Right cardiac atrium (tissue), 5 donors: ENCODE measurements around the gene TSHZ2. TPM values are rescaled to one million over a fixed set of nuclear protein-coding genes. Genes with fewer than 3 reads are reported as not detected.

Experiments
- ATAC-seq, 2 donors: fragments of 200-7000 bp; cut with Tn5 transposase; one replicate each; pipeline versions ENCODE4 v1.8.0 to v1.9.1; 2020; ENCODE audit warnings: moderate library complexity in 2 of 2, mild to moderate bottlenecking in 1 of 2
- DNase-seq, 3 donors: peaks; one replicate each; pipeline ENCODE4 v3.0.0-alpha.2; 2020
- H3K27ac ChIP-seq: one replicate; pipeline ENCODE4 v1.5.1; 2013; ENCODE audit warnings: mild to moderate bottlenecking, low read length, control low read depth, moderate library complexity
- H3K27me3 ChIP-seq: one replicate; pipeline ENCODE4 v1.6.1; 2013; ENCODE audit not compliant: control insufficient read depth, insufficient read depth
- H3K4me1 ChIP-seq: one replicate; pipeline ENCODE4 v1.6.1; 2013; ENCODE audit warnings: low read length; ENCODE audit not compliant: control insufficient read depth, insufficient read depth
- H3K4me3 ChIP-seq: one replicate; pipeline ENCODE4 v1.5.1; 2013; ENCODE audit warnings: low read length, control low read depth
- H3K9me3 ChIP-seq: one replicate; pipeline ENCODE4 v1.6.1; 2013; ENCODE audit warnings: low read length; ENCODE audit not compliant: control insufficient read depth
- WGBS: extraction: QIAGEN DNeasy Blood & Tissue Kit; methylation state at CpG from one replicate; pipeline ENCODE4 v1.1.7; 2013; 5-methylcytosine and 5-hydroxymethylcytosine counted together
- intact Hi-C, 4 donors: fragments of 100-400 bp; cut with DNase I; formaldehyde crosslinking; loops; one replicate each; pipeline versions ENCODE4 v1.11.0 to v1.14.0; 2022 to 2023
- polyA plus RNA-seq: library from polyadenylated mRNA; stranded (reverse); fragments of 200-250 nt; gene quantifications from one replicate; pipeline ENCODE4 v1.2.3, GENCODE V29; 2013
- total RNA-seq, 4 donors: library from RNA; stranded (reverse); fragmentation: NEBNext Ultra II Directional; extraction: Animal tissue kit (Norgen Biotek cat#: 25700); gene quantifications; one replicate each; pipeline ENCODE4 v1.2.1, GENCODE V29; 2021
- donor health status: healthy with polysubstance abuse.
- donor health status: DM: no; HTN: yes; CAD: no.
- donor health status: DM: no; HTN: no; CAD: no.
- donor health status: DM: no; HTN: yes; CAD: no; lungs with severe emphysema.
- donor health status: DM: yes; HTN: yes; CAD: no.

The TSHZ2 gene
- total and polyA plus RNA-seq, 5 donors = 2.3 to 8.9 (median 6.9) TPM

DNA sequence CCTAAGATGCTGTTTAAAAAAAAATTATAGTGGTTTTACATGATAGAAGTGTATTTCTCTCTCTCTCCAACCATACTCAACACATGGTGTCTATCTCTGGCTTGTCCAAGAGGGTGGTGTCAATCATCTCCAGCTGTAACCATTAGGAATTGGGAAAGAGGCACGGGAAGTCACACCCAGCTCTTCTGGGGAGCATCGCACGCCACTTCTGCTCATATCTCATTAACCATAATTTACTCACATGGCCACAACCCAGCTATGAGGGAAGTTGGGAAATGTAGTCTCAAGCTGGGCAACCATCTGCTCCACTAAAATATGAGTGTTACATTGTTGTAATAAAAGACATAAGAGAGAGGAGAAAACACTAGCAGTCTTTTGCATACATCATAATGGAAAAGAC is 30.4 kb upstream of the TSHZ2 start:
- WGBS = 66% methylated on average over 3 of the region's 3 CpGs

DNA sequence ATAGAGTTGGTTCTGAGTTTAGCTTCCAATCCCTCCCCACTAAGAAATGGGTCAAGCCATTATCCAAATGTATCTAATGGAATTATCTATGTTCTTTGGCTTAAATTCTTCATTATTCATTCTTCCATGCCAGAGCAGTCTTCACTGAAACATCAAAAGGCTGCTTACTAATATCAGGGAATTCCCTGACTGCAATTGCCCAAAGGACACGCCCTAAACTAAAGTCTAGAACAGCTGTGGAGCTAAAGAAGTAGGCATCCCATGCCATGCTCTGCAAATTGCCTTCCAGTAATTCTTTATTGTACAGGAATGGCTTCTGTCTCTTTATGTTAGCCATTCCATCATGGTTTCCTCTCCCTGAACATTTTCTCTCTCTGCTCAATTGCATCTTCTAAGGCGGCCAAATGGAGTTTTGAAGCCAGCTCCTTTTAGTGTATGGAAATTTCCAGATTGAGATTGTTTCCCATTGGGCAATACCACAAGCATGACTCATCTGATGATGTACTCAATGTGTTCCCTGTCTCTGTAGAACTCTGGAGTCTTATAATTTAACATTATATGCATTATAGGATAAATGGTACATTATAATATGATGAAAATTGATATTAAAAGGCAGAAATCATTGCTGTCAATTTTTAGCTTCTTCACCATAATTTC is 28.8 kb upstream of the TSHZ2 start:
- H3K27me3 ChIP-seq = no peaks in the 10 kb centered on the region
- ATAC-seq = no peak
- H3K9me3 ChIP-seq = no peaks in the 10 kb centered on the region
- intact Hi-C loops = no loop called here
- 65% methylated on average over 2 of the region's 2 CpGs for WGBS
- no peak for DNase-seq
- H3K4me3 ChIP-seq = no peak overlapping the region
- H3K4me1 ChIP-seq = no peaks in the 10 kb centered on the region
- no peak overlapping the region for H3K27ac ChIP-seq

More for the DNA sequence above, 30.4 kb upstream of the TSHZ2 start:
- Histone ChIP-seq H3K4me1 (no peaks in the 10 kb centered on the region), H3K9me3 (no peaks in the 10 kb centered on the region), H3K4me3 (no peak overlapping the region), H3K27ac (no peak overlapping the region), H3K27me3 (no peaks in the 10 kb centered on the region)
- ATAC-seq (no peak), DNase-seq (no peak)
- intact Hi-C loops = no loop called here

DNA sequence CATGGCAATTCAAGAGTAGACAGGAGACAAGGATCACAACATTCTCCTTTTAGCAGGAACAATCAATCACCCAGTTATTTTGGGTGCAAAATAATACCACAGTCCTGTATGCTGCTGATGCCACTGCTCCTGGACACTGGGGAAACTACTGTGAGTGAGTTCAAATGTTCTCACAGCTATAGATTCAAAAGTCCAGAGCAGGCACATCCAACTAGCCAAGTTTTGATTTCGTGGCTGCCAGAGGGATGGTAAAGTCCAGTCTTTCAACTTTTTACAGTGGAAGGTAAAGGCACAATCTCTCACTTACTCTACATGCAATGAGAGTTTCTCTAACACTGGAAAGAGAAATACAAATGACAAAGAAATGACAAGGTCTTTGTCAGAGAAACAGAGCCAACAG is 26.9 kb upstream of the TSHZ2 start:
- intact Hi-C loops = no loop called here
- Histone ChIP-seq H3K4me1 (no peaks in the 10 kb centered on the region), H3K27ac (no peak overlapping the region), H3K4me3 (no peak overlapping the region), H3K27me3 (no peaks in the 10 kb centered on the region), H3K9me3 (no peaks in the 10 kb centered on the region)
- DNase-seq (no peak), ATAC-seq (no peak)
- 61% methylated on average over 1 of the region's 1 CpG for WGBS

DNA sequence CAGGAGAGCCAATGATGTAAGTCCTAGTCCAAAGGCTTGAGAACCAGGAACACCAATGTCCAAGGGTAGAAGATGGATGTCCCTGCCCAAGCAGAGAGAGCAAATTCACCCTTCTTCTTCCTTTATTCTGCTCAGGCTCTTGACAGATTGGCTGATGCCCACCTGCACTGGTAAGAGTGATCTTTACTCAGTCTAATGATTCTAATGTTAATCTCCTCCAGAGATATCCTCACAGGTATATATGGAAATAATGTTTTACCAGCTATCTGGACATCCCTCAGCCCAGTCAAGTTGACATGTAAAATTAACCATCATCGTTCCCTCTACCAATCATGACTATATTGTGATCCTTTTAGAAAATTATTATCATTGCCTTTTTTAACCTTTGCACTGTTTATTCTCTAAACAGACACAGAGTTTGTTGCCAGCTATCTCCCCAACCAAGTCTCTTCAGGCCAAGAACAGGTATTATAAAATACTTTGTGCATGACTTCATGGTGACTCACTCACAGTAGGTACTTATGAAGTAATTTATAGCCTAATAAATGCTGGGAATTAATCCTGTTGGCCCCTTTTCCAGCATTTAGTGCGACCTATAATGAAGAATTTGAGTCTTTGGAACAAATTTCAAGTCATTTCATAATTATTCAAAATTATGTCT is 26.2 kb upstream of the TSHZ2 start:
- no peaks in the 10 kb centered on the region for H3K9me3 ChIP-seq
- intact Hi-C loops = no loop called here
- no peak for DNase-seq
- H3K4me1 ChIP-seq = no peaks in the 10 kb centered on the region
- no peak for ATAC-seq
- WGBS = 80% methylated on average over 2 of the region's 2 CpGs
- no peak overlapping the region for H3K27ac ChIP-seq
- no peak overlapping the region for H3K4me3 ChIP-seq
- no peaks in the 10 kb centered on the region for H3K27me3 ChIP-seq

DNA sequence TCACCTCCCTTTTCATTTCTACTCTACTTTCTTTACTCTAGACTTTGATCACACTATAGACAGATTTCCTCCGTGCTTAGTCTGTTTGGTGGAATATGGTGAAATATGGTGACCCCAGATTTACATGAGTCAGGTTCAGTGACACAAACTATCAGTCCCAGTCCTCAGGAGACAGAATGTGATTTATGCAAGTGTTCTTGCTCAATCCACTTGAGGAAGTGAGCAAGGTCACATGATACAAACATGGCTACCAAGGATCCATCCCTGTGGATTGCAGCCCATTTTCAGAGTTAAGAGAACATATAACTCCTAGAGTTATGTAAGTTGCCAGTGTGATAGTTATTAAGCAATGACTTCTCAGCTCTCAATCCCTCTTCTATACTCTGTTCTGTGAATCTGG is 23.7 kb upstream of the TSHZ2 start:
- no peak overlapping the region for H3K27ac ChIP-seq
- WGBS = 96% methylated on average over 1 of the region's 1 CpG
- H3K4me3 ChIP-seq = no peak overlapping the region
- H3K9me3 ChIP-seq = no peaks in the 10 kb centered on the region
- ATAC-seq (no peak), DNase-seq (no peak)
- intact Hi-C loops = no loop called here
- H3K27me3 ChIP-seq = no peaks in the 10 kb centered on the region
- no peaks in the 10 kb centered on the region for H3K4me1 ChIP-seq

DNA sequence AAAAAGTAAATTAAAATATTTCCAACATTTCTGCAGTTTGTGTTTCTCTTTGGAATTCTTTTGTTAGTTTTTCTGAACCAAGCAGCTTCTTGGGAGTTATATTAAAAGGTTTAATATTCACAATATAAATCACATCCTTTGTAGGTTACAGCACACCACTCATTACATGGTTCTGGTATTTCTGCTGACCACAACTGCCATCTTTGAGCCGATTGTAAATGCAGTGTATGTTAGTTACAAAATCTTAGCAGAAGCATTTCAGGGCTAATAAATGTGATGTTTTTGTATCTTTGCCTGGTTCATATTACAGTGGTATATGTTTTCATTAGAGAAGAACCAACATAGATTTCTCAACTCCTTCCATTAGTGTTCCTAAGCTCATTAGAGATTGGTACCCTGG is 19.1 kb upstream of the TSHZ2 start:
- H3K27me3 ChIP-seq = no peaks in the 10 kb centered on the region
- intact Hi-C loops = no loop called here
- no peak overlapping the region for H3K4me3 ChIP-seq
- ATAC-seq (no peak), DNase-seq (no peak)
- no peaks in the 10 kb centered on the region for H3K4me1 ChIP-seq
- WGBS = 97% methylated on average over 1 of the region's 1 CpG
- no peaks in the 10 kb centered on the region for H3K9me3 ChIP-seq
- no peak overlapping the region for H3K27ac ChIP-seq

DNA sequence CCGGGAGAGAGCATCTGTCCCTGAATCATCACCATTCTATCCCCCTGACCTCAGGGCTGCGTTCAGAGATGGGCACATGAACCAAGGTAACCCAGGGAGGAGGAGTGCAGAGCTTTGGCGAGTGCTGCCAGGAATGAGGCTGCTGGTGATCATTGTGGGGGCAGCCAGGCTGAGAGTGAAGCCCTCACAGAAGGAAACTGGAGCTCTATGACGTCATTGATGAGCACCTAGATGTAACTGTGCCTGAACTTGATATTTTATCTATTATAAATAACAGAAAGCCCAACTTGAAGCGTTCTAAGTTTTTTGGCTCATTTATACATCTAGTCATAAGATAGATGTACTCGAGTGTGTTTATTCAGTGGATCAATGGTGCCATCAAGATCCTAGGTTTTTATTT is 17.3 kb upstream of the TSHZ2 start:
- Histone ChIP-seq H3K27me3 (no peaks in the 10 kb centered on the region), H3K4me3 (no peak overlapping the region), H3K4me1 (no peaks in the 10 kb centered on the region), H3K27ac (no peak overlapping the region), H3K9me3 (no peaks in the 10 kb centered on the region)
- 87% methylated on average over 6 of the region's 6 CpGs for WGBS
- ATAC-seq (no peak), DNase-seq (no peak)
- intact Hi-C loops = no loop called here

DNA sequence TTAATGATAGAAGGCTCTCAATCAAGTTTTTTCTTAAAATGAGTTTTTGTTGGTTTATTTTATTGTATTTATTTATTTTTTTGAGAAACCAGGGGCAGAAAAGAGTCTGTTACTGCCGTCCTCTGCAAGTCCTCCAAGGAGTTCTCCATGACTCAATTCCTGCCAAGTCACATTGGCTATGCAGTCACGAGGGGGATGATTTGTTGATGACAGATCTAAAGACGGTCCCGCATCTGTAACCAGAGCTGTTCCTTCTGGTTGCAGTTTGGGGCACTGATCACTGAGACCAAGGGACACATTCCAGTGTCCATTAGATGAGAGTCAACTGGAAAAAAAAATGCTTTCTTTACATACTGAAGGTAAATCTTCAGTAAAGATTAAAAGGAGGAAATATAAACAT is 13.9 kb upstream of the TSHZ2 start:
- no peak overlapping the region for H3K27ac ChIP-seq
- DNase-seq (no peak), ATAC-seq (no peak)
- WGBS = 59% methylated on average over 4 of the region's 4 CpGs
- H3K4me1 ChIP-seq = peaks cover 2% of the 10 kb centered on the region
- no peaks in the 10 kb centered on the region for H3K9me3 ChIP-seq
- intact Hi-C loops = no loop called here
- H3K4me3 ChIP-seq = no peak overlapping the region
- no peaks in the 10 kb centered on the region for H3K27me3 ChIP-seq

DNA sequence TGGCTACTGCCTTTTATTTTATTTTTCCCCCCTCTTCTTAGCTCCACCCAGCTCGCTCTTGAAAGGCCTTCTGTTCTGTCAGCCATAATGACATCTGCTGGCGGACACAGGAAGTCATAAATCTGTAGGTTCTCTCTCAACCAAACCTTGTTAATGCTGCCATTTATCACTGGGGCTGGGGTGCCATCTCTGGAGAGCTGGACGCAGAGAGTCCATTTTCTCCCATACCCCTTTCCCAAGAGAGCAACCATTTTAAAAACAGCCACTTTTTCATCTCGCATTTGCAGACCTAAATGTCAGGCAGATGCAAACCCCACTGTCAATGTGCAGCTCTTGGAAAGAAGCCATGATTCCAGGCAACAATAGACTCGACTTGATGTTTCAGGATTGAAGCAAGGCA is 13.0 kb upstream of the TSHZ2 start:
- ATAC-seq = no peak
- Histone ChIP-seq H3K4me1 (peaks cover 2% of the 10 kb centered on the region), H3K27me3 (no peaks in the 10 kb centered on the region), H3K27ac (no peak overlapping the region), H3K9me3 (no peaks in the 10 kb centered on the region), H3K4me3 (no peak overlapping the region)
- intact Hi-C loops = no loop called here
- no peak for DNase-seq
- whole genome bisulfite sequencing = 43% methylated on average over 5 of the region's 5 CpGs

DNA sequence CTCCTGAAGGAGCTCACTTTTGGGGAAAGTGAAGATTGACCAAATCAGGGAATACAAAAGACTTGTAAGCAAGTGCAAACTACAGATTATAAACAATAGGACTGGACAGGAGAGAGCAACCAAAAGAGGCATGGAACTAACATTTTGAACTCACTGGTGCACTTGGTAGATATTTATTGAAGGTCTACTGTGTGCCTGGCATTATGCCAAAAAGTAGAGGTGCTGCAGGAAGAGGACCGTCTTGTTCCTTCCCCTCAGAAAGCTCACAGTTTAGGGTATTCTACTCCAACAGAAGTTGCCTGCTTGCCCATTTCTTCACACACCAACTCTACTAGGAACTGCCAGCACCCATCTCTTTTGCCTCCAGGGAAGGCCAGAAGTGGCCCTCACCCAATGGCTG is 10.0 kb upstream of the TSHZ2 start:
- 71% methylated on average over 1 of the region's 1 CpG for WGBS
- Histone ChIP-seq H3K9me3 (no peaks in the 10 kb centered on the region), H3K4me3 (no peak overlapping the region), H3K4me1 (peaks cover 2% of the 10 kb centered on the region), H3K27me3 (no peaks in the 10 kb centered on the region), H3K27ac (no peak overlapping the region)
- intact Hi-C loops = no loop called here
- ATAC-seq (no peak), DNase-seq (no peak)

DNA sequence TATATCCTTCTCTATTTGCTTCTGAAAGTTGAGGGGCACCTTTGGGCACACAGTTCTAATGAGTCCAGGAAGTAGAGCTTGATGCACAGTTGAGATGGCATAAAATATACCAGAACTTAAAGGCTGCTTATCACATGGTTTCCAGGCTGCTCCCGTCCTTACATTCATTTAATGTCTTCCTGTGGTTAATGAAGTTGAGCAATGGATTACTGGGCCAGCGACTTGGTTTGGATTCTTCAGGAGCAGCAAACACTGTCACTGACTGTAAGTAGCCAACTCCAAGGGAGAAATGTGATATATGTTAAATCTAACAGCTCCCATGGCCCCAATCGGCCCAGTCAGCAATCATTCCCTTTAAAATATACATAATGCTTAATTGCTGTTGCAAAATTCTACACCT is 9.0 kb upstream of the TSHZ2 start:
- Histone ChIP-seq H3K27me3 (no peaks in the 10 kb centered on the region), H3K9me3 (no peaks in the 10 kb centered on the region), H3K27ac (no peak overlapping the region), H3K4me1 (peaks cover 2% of the 10 kb centered on the region), H3K4me3 (no peak overlapping the region)
- WGBS = 79% methylated on average over 3 of the region's 3 CpGs
- DNase-seq = no peak
- no peak for ATAC-seq
- intact Hi-C loops = no loop called here

DNA sequence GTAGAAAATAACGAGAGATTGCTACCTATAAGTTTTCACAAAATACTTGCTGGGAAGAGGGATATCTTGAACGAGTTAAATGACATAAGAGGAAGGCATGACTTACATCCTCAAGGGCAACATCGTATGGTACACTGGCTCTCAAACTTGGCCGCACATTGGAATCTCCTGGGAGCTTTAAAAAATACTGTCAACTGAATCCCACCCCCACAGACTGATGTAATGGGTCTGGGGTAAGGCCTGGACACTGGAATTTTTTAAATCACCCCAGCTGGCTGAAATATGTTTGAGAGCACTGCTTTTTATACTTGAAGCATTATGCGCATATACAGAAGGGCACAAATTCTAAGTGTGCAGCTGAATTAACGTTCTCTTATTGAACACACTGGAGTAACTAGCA is 8.0 kb upstream of the TSHZ2 start:
- H3K4me3 ChIP-seq = no peak overlapping the region
- H3K9me3 ChIP-seq = no peaks in the 10 kb centered on the region
- no peak overlapping the region for H3K27ac ChIP-seq
- WGBS = 31% methylated on average over 6 of the region's 6 CpGs
- H3K4me1 ChIP-seq = peaks cover 2% of the 10 kb centered on the region
- intact Hi-C loops = no loop called here
- DNase-seq (no peak), ATAC-seq (no peak)
- no peaks in the 10 kb centered on the region for H3K27me3 ChIP-seq
